Endodermal cell (in vitro differentiated cells): ENCODE results near the gene LMO7. TPM values are rescaled to one million over a fixed set of nuclear protein-coding genes. Genes with fewer than 3 reads are reported as not detected.
A peak's percentile ranks its signal among the peaks of the same experiment; 100 is the strongest.

Experiments used
- DNase-seq: peaks from one replicate; pipeline ENCODE4 v3.0.0-alpha.2; 2017
- H3K27ac ChIP-seq: 2 replicates; pipeline ENCODE4 v1.5.1; 2013; ENCODE audit warnings: mild to moderate bottlenecking, low read depth, low read length, moderate library complexity
- H3K27me3 ChIP-seq: 2 replicates; pipeline ENCODE4 v1.6.1; 2013; ENCODE audit warnings: mild to moderate bottlenecking, low read length, moderate library complexity; ENCODE audit not compliant: insufficient read depth, control insufficient read depth, poor library complexity, severe bottlenecking
- H3K36me3 ChIP-seq: 2 replicates; pipeline ENCODE4 v1.7.0; 2013; ENCODE audit warnings: mild to moderate bottlenecking, low read length, moderate library complexity; ENCODE audit not compliant: control insufficient read depth, insufficient read depth
- H3K4me1 ChIP-seq: one replicate; pipeline ENCODE4 v1.7.0; 2013; ENCODE audit warnings: low read length; ENCODE audit not compliant: control insufficient read depth, insufficient read depth
- H3K4me3 ChIP-seq: 2 replicates; pipeline ENCODE4 v1.5.1; 2013; ENCODE audit warnings: mild to moderate bottlenecking, low read length, moderate library complexity
- H3K9ac ChIP-seq: 2 replicates; pipeline ENCODE4 v1.6.1; 2013; ENCODE audit warnings: mild to moderate bottlenecking, low read length, moderate library complexity; ENCODE audit not compliant: poor library complexity, severe bottlenecking; ENCODE audit errors: extremely low read depth
- H3K9me3 ChIP-seq: 2 replicates; pipeline ENCODE4 v1.6.1; 2013; ENCODE audit warnings: mild to moderate bottlenecking, low read length, moderate library complexity; ENCODE audit not compliant: control insufficient read depth
- H3K27ac Mint-ChIP-seq: 2 replicates; pipeline ENCODE4 v1.8.0; 2020; ENCODE audit warnings: mixed read lengths
- H3K27me3 Mint-ChIP-seq: 2 replicates; pipeline ENCODE4 v1.8.0; 2021; ENCODE audit warnings: mild to moderate bottlenecking, mixed read lengths; ENCODE audit not compliant: insufficient read depth
- H3K36me3 Mint-ChIP-seq: 2 replicates; pipeline ENCODE4 v1.8.0; 2020; ENCODE audit warnings: low read depth, mixed read lengths
- H3K4me1 Mint-ChIP-seq: 2 replicates; pipeline ENCODE4 v1.8.0; 2020; ENCODE audit warnings: mixed read lengths
- H3K4me3 Mint-ChIP-seq: 2 replicates; pipeline ENCODE4 v1.8.0; 2020; ENCODE audit warnings: mild to moderate bottlenecking, moderate library complexity, mixed read lengths
- H3K9me3 Mint-ChIP-seq: 2 replicates; pipeline ENCODE4 v1.8.0; 2020; ENCODE audit warnings: mild to moderate bottlenecking, mixed read lengths
- WGBS, 2 experiments: methylation state at CpG; one replicate each; pipeline versions ENCODE4 v1.1.5 to v1.1.7; 2013; ENCODE audit warnings: missing lambda C conversion rate in 2 of 2, mixed read lengths in 1 of 2; ENCODE audit not compliant: insufficient coverage in 1 of 2, insufficient read length in 1 of 2; 5-methylcytosine and 5-hydroxymethylcytosine counted together
- total RNA-seq, 2 donors: library from RNA; stranded (reverse); fragmentation: NEBNext Ultra II Directional in 1 of 2; extraction: Animal tissue kit (Norgen Biotek cat#: 25700) in 1 of 2; gene quantifications; 2 replicates in 1 of 2; 3 replicates in 1 of 2; pipeline ENCODE4 v1.2.1, GENCODE V29; 2021
- TF ChIP-seq, protein P1 (sequence below): fragments of 200-600 bp; sonication (generic); conservative IDR thresholded peaks from 2 replicates; pipeline ENCODE4 v1.5.0; 2021; ENCODE audit warnings: antibody characterized with exemption, mild to moderate bottlenecking

LMO7 gene
- total RNA-seq, 2 donors from 2014 or later, result 9.9 to 14.1 TPM

GRCh38 chr13:75804605-75805004, 168.5 kb downstream of the LMO7 start:
- H3K36me3 Mint-ChIP-seq, result no peaks in the 10 kb centered on the region
- no peaks in the 10 kb centered on the region for H3K9me3 Mint-ChIP-seq
- no peaks in the 10 kb centered on the region for H3K27me3 ChIP-seq
- H3K27ac ChIP-seq, result no peak overlapping the region
- no peak overlapping the region for H3K4me3 ChIP-seq
- peaks cover 46% of the 10 kb centered on the region for H3K4me1 Mint-ChIP-seq
- H3K4me3 Mint-ChIP-seq, result no peak overlapping the region
- H3K9me3 ChIP-seq, result no peaks in the 10 kb centered on the region
- peaks cover 8% of the 10 kb centered on the region for H3K4me1 ChIP-seq
- no peak overlapping the region for H3K9ac ChIP-seq
- 92 to 98% methylated on average over 3 to 4 of the region's 4 CpGs for WGBS, 2 experiments
- no peaks in the 10 kb centered on the region for H3K36me3 ChIP-seq
- no peaks in the 10 kb centered on the region for H3K27me3 Mint-ChIP-seq
- DNase-seq, result no peak
- TF ChIP-seq, protein P1, sequence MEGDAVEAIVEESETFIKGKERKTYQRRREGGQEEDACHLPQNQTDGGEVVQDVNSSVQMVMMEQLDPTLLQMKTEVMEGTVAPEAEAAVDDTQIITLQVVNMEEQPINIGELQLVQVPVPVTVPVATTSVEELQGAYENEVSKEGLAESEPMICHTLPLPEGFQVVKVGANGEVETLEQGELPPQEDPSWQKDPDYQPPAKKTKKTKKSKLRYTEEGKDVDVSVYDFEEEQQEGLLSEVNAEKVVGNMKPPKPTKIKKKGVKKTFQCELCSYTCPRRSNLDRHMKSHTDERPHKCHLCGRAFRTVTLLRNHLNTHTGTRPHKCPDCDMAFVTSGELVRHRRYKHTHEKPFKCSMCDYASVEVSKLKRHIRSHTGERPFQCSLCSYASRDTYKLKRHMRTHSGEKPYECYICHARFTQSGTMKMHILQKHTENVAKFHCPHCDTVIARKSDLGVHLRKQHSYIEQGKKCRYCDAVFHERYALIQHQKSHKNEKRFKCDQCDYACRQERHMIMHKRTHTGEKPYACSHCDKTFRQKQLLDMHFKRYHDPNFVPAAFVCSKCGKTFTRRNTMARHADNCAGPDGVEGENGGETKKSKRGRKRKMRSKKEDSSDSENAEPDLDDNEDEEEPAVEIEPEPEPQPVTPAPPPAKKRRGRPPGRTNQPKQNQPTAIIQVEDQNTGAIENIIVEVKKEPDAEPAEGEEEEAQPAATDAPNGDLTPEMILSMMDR, result no peak
- no peak overlapping the region for H3K27ac Mint-ChIP-seq

GRCh38 chr13:75806117-75806516, 170.0 kb downstream of the LMO7 start:
- 84 to 86% methylated on average over 7 of the region's 7 CpGs for WGBS, 2 experiments
- DNase-seq, result peak; percentile 54
- H3K27ac Mint-ChIP-seq, result peak overlapping the region; percentile 9

DNA sequence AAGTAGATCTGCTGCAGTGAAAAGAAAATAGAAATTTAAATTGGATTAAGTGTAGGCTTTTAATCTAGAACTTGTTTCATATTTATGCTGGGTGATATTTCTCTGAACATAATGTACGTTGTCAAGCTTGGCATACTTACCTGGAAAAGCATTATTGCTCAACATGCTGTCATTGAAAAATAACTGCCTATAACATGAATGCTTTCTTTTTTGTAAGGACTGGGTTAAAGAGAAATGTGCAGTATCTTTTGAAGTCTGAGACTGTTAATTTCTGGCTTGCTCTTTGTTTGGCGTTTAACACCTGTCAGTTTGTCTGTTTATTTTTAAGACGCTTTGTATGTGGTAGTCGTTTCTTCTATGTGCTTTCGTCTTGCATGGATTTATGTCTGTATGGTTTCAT, 175.2 kb downstream of the LMO7 start:
- Mint-ChIP-seq H3K9me3 (no peaks in the 10 kb centered on the region), H3K36me3 (no peaks in the 10 kb centered on the region), H3K27me3 (no peaks in the 10 kb centered on the region), H3K4me1 (peaks cover 12% of the 10 kb centered on the region), H3K27ac (no peak overlapping the region), H3K4me3 (no peak overlapping the region)
- H3K9me3 ChIP-seq, result no peaks in the 10 kb centered on the region
- H3K4me1 ChIP-seq, result no peaks in the 10 kb centered on the region
- TF ChIP-seq, protein P1, result no peak
- no peak for DNase-seq
- 90 to 100% methylated on average over 4 to 5 of the region's 5 CpGs for WGBS, 2 experiments
- no peak overlapping the region for H3K4me3 ChIP-seq
- H3K9ac ChIP-seq, result no peak overlapping the region
- no peaks in the 10 kb centered on the region for H3K36me3 ChIP-seq
- H3K27ac ChIP-seq, result no peak overlapping the region
- H3K27me3 ChIP-seq, result no peaks in the 10 kb centered on the region

More at GRCh38 chr13:75806117-75806516, 170.0 kb downstream of the LMO7 start:
- H3K36me3 ChIP-seq, result no peaks in the 10 kb centered on the region
- no peaks in the 10 kb centered on the region for H3K9me3 Mint-ChIP-seq
- H3K27me3 Mint-ChIP-seq, result no peaks in the 10 kb centered on the region
- H3K4me1 Mint-ChIP-seq, result peaks cover 43% of the 10 kb centered on the region
- TF ChIP-seq, protein P1, result no peak
- H3K9ac ChIP-seq, result no peak overlapping the region
- H3K27me3 ChIP-seq, result no peaks in the 10 kb centered on the region
- no peak overlapping the region for H3K27ac ChIP-seq
- no peak overlapping the region for H3K4me3 ChIP-seq
- H3K9me3 ChIP-seq, result no peaks in the 10 kb centered on the region
- H3K36me3 Mint-ChIP-seq, result no peaks in the 10 kb centered on the region
- H3K4me3 Mint-ChIP-seq, result no peak overlapping the region
- H3K4me1 ChIP-seq, result peaks cover 8% of the 10 kb centered on the region
